Endothelial cell (in vitro differentiated cells): ENCODE measurements around the gene AKAP7. TPM values are rescaled to one million over a fixed set of nuclear protein-coding genes. Genes with fewer than 3 reads are reported as not detected.
"Not testable (repeated sequence)": the region's sequence is repeated elsewhere in the genome, so short reads cannot be mapped to it uniquely, and the experiment has no call there.

Source experiments
- DNase-seq: peaks from one replicate; pipeline ENCODE4 v3.0.0; 2021; ENCODE audit warnings: low spot score
- H3K27ac Mint-ChIP-seq: one replicate; pipeline ENCODE4 v1.8.0; 2021; ENCODE audit warnings: mixed read lengths, inconsistent platforms; ENCODE audit not compliant: unreplicated experiment
- H3K27me3 Mint-ChIP-seq: one replicate; pipeline ENCODE4 v1.8.0; 2021; ENCODE audit warnings: mild to moderate bottlenecking, moderate library complexity, mixed read lengths, inconsistent platforms; ENCODE audit not compliant: unreplicated experiment
- H3K36me3 Mint-ChIP-seq: one replicate; pipeline ENCODE4 v1.8.0; 2021; ENCODE audit warnings: mild to moderate bottlenecking, low read depth, mixed read lengths, inconsistent platforms; ENCODE audit not compliant: unreplicated experiment
- H3K4me1 Mint-ChIP-seq: one replicate; pipeline ENCODE4 v1.8.0; 2021; ENCODE audit warnings: mild to moderate bottlenecking, mixed read lengths, inconsistent platforms; ENCODE audit not compliant: unreplicated experiment
- H3K4me3 Mint-ChIP-seq: one replicate; pipeline ENCODE4 v1.8.0; 2021; ENCODE audit warnings: mild to moderate bottlenecking, mixed read lengths, inconsistent platforms; ENCODE audit not compliant: unreplicated experiment
- H3K9me3 Mint-ChIP-seq: one replicate; pipeline ENCODE4 v1.8.0; 2021; ENCODE audit warnings: mixed read lengths, inconsistent platforms; ENCODE audit not compliant: unreplicated experiment
- CTCF ChIP-seq: fragments of 200-600 bp; sonication (generic); IDR thresholded peaks from one replicate; pipeline ENCODE4 v1.5.0; 2021; ENCODE audit warnings: antibody characterized with exemption; ENCODE audit not compliant: unreplicated experiment
- long read RNA-seq: library from polyadenylated mRNA; unstranded; transcript quantifications from one replicate; pipeline ENCODE4 v2.0.0, GENCODE V29; 2020; ENCODE audit not compliant: unreplicated experiment
- total RNA-seq: library from RNA; stranded (reverse); fragmentation: NEBNext Ultra II Directional; extraction: Animal tissue kit (Norgen Biotek cat#: 25700); gene quantifications from one replicate; pipeline ENCODE4 v1.2.1, GENCODE V29; 2021; ENCODE audit not compliant: unreplicated experiment

The AKAP7 gene
- total RNA-seq: 5.2 TPM
- long read RNA-seq, partial matches to known transcripts: 3 of 10 reads
- long read RNA-seq, other reads (novel, unspliced or antisense): 4 of 10 reads

GRCh38 chr6:131135244-131136020 lies at the start of gene AKAP7:
Gene AKAP7, plus strand, starts transcription at chr6:131135467. Its CDS starts 297 bp downstream, at chr6:131135764.
- peak; percentile 81 for DNase-seq
- peak within 1 kb of the TSS; percentile 96 for H3K4me3 Mint-ChIP-seq
- H3K27ac Mint-ChIP-seq: peak within 1 kb of the TSS; percentile 93
- peaks cover 4% of the 10 kb centered on the region for H3K36me3 Mint-ChIP-seq
- TF ChIP-seq CTCF: no peak
- H3K4me1 Mint-ChIP-seq: peaks cover 14% of the 10 kb centered on the region
- H3K9me3 Mint-ChIP-seq: no peaks in the 10 kb centered on the region
- H3K27me3 Mint-ChIP-seq: peaks cover 1% of the 10 kb centered on the region

- H3K27me3 Mint-ChIP-seq, H3K27ac Mint-ChIP-seq, DNase-seq, H3K4me1 Mint-ChIP-seq, H3K4me3 Mint-ChIP-seq, H3K9me3 Mint-ChIP-seq: not testable (repeated sequence)
- peaks cover 10% of the 10 kb centered on the region for H3K36me3 Mint-ChIP-seq
Measured at GRCh38 chr6:131090339-131090738, 44.9 kb upstream of the AKAP7 start.

- H3K27ac Mint-ChIP-seq, H3K36me3 Mint-ChIP-seq, H3K27me3 Mint-ChIP-seq, H3K9me3 Mint-ChIP-seq, H3K4me1 Mint-ChIP-seq, H3K4me3 Mint-ChIP-seq, DNase-seq: not testable (repeated sequence)
Measured at GRCh38 chr6:131091944-131092343, 43.3 kb upstream of the AKAP7 start.

GRCh38 chr6:131093334-131093733 lies 41.9 kb upstream of the AKAP7 start:
- H3K27me3 Mint-ChIP-seq: no peaks in the 10 kb centered on the region
- H3K27ac Mint-ChIP-seq: no peak overlapping the region
- no peaks in the 10 kb centered on the region for H3K4me1 Mint-ChIP-seq
- TF ChIP-seq CTCF: no peak
- H3K4me3 Mint-ChIP-seq: no peak overlapping the region
- H3K9me3 Mint-ChIP-seq: no peaks in the 10 kb centered on the region
- no peak for DNase-seq
- H3K36me3 Mint-ChIP-seq: no peaks in the 10 kb centered on the region

- Mint-ChIP-seq H3K4me1 (no peaks in the 10 kb centered on the region), H3K27ac (no peak overlapping the region), H3K27me3 (peaks cover 1% of the 10 kb centered on the region), H3K36me3 (no peaks in the 10 kb centered on the region), H3K9me3 (no peaks in the 10 kb centered on the region), H3K4me3 (no peak overlapping the region)
- TF ChIP-seq CTCF: no peak
- no peak for DNase-seq
Measured at GRCh38 chr6:131096786-131097185, 38.5 kb upstream of the AKAP7 start.
